Astrocyte (in vitro differentiated cells and primary cell): Measurements from ENCODE around the gene PITPNM3. TPM values are rescaled to one million over a fixed set of nuclear protein-coding genes. Genes with fewer than 3 reads are reported as not detected.

Source experiments
- DNase-seq: peaks from one replicate; pipeline ENCODE4 v3.0.0-alpha.2; 2010; ENCODE audit warnings: low read depth
- FAIRE-seq: peaks from 2 replicates; lab custom pipeline; 2011; peaks lifted over from hg19 to GRCh38; lab: Jason Lieb, UNC
- H2AFZ ChIP-seq: 2 replicates; pipeline ENCODE4 v1.6.0; 2012; ENCODE audit warnings: low read depth, low read length, inconsistent platforms
- H3K27ac ChIP-seq: 2 replicates; pipeline ENCODE4 v1.5.1; 2011; ENCODE audit warnings: low read depth, low read length, inconsistent platforms
- H3K27me3 ChIP-seq: 2 replicates; pipeline ENCODE4 v1.6.0; 2011; ENCODE audit warnings: low read length, inconsistent platforms; ENCODE audit not compliant: insufficient read depth
- H3K36me3 ChIP-seq: 2 replicates; pipeline ENCODE4 v1.5.1; 2011; ENCODE audit warnings: low read length, inconsistent platforms; ENCODE audit not compliant: insufficient read depth
- H3K4me1 ChIP-seq: 2 replicates; pipeline ENCODE4 v1.5.1; 2011; ENCODE audit warnings: low read length, inconsistent platforms; ENCODE audit not compliant: insufficient read depth
- H3K4me2 ChIP-seq: 2 replicates; pipeline ENCODE4 v1.6.0; 2012; ENCODE audit warnings: low read length, inconsistent platforms
- H3K4me3 ChIP-seq: 2 replicates; pipeline ENCODE4 v1.5.1; 2011; ENCODE audit warnings: low read depth, mild to moderate bottlenecking, low read length, inconsistent platforms; ENCODE audit not compliant: insufficient read depth
- H3K79me2 ChIP-seq: 2 replicates; pipeline ENCODE4 v1.6.0; 2012; ENCODE audit warnings: mild to moderate bottlenecking, low read length, inconsistent platforms; ENCODE audit not compliant: insufficient read depth
- H3K9ac ChIP-seq: 2 replicates; pipeline ENCODE4 v1.6.0; 2012; ENCODE audit warnings: mild to moderate bottlenecking, low read length, inconsistent platforms
- H3K9me3 ChIP-seq: 2 replicates; pipeline ENCODE4 v1.5.1; 2012; ENCODE audit warnings: low read depth, mild to moderate bottlenecking, low read length, inconsistent platforms; ENCODE audit not compliant: insufficient read depth
- H4K20me1 ChIP-seq: 2 replicates; pipeline ENCODE4 v1.6.0; 2012; ENCODE audit warnings: low read length, inconsistent platforms; ENCODE audit not compliant: insufficient read depth
- H3K27ac Mint-ChIP-seq: one replicate; pipeline ENCODE4 v1.8.0; 2021; ENCODE audit warnings: mild to moderate bottlenecking, mixed read lengths; ENCODE audit not compliant: unreplicated experiment
- H3K27me3 Mint-ChIP-seq: one replicate; pipeline ENCODE4 v1.8.0; 2021; ENCODE audit warnings: low read depth, mixed read lengths; ENCODE audit not compliant: unreplicated experiment
- H3K36me3 Mint-ChIP-seq: one replicate; pipeline ENCODE4 v1.8.0; 2021; ENCODE audit warnings: low read depth, mixed read lengths; ENCODE audit not compliant: unreplicated experiment
- H3K4me1 Mint-ChIP-seq: one replicate; pipeline ENCODE4 v1.8.0; 2021; ENCODE audit warnings: low read depth, mixed read lengths; ENCODE audit not compliant: unreplicated experiment
- H3K4me3 Mint-ChIP-seq: one replicate; pipeline ENCODE4 v1.8.0; 2021; ENCODE audit warnings: mild to moderate bottlenecking, moderate library complexity, mixed read lengths; ENCODE audit not compliant: unreplicated experiment
- H3K9me3 Mint-ChIP-seq: one replicate; pipeline ENCODE4 v1.8.0; 2021; ENCODE audit warnings: mild to moderate bottlenecking, mixed read lengths; ENCODE audit not compliant: unreplicated experiment
- EZH2 ChIP-seq: IDR thresholded peaks from 2 replicates; pipeline ENCODE4 v1.6.1; 2012; ENCODE audit warnings: mild to moderate bottlenecking, low read length, inconsistent platforms; ENCODE audit not compliant: insufficient read depth
- total RNA-seq: library from RNA; stranded (reverse); gene quantifications from 2 replicates; pipeline ENCODE4 v1.2.1, GENCODE V29; 2021
- TF ChIP-seq, protein P1 (sequence below): IDR thresholded peaks from 2 replicates; pipeline ENCODE4 v1.5.1; 2011; ENCODE audit warnings: low read depth, mild to moderate bottlenecking, inconsistent platforms, low read length, moderate library complexity; ENCODE audit not compliant: insufficient read depth

Gene PITPNM3
- total RNA-seq, 1 donor from 2014 or later, result 1.3 TPM

DNA sequence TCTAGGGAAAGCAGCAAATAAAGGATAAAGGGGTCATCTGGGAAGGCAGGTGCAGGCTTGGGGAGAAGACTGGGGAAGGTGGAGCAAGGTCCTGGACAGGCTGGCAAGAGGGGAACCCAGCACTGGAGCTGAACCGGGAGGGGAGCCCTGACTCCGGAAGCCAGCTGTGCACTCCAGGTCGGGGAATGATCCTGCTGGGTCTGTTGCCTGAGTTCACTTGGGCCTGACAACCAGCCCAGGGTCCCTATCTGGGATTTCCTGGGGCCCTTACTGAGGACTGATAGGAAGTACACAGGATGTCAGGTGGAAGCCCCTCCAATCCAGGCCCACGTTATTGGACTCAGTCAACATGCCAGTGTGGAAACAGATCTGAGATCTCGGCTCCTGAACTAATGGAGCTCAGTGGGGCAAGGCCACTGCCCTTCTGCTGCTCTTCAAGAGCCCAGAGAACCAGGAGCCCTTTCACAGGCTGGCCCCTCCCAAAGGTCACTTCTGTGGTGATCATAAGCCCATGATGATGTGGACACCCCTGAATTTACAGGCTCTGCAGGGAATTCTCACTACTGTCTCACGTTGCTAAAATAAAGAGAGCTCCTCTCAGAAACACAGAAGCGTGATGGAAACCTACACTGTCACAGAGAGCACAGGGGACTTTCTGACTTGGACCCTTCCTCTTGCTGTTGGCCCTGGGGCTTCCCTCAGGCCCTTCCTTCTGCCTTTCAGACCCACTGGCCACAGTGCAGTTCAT, 19.9 kb upstream of the PITPNM3 start:
- Mint-ChIP-seq H3K27me3 (peaks cover 6% of the 10 kb centered on the region), H3K4me3 (no peak overlapping the region), H3K4me1 (peaks cover 18% of the 10 kb centered on the region), H3K9me3 (peaks cover 6% of the 10 kb centered on the region), H3K36me3 (peaks cover 26% of the 10 kb centered on the region), H3K27ac (no peak overlapping the region)
- Histone ChIP-seq H4K20me1 (peaks cover 4% of the 10 kb centered on the region), H2AFZ (no peak overlapping the region), H3K79me2 (no peaks in the 10 kb centered on the region), H3K27me3 (no peaks in the 10 kb centered on the region), H3K4me3 (no peak overlapping the region), H3K4me1 (peaks cover 19% of the 10 kb centered on the region), H3K36me3 (peaks cover 12% of the 10 kb centered on the region), H3K9me3 (no peaks in the 10 kb centered on the region), H3K4me2 (peak overlapping the region; percentile 78), H3K27ac (no peak overlapping the region), H3K9ac (no peak overlapping the region)
- TF ChIP-seq, protein P1, sequence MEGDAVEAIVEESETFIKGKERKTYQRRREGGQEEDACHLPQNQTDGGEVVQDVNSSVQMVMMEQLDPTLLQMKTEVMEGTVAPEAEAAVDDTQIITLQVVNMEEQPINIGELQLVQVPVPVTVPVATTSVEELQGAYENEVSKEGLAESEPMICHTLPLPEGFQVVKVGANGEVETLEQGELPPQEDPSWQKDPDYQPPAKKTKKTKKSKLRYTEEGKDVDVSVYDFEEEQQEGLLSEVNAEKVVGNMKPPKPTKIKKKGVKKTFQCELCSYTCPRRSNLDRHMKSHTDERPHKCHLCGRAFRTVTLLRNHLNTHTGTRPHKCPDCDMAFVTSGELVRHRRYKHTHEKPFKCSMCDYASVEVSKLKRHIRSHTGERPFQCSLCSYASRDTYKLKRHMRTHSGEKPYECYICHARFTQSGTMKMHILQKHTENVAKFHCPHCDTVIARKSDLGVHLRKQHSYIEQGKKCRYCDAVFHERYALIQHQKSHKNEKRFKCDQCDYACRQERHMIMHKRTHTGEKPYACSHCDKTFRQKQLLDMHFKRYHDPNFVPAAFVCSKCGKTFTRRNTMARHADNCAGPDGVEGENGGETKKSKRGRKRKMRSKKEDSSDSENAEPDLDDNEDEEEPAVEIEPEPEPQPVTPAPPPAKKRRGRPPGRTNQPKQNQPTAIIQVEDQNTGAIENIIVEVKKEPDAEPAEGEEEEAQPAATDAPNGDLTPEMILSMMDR, result no peak
- TF ChIP-seq EZH2, result no peak
- no peak for DNase-seq
- no peak for FAIRE-seq

GRCh38 chr17:6575596-6575988, 19.2 kb upstream of the PITPNM3 start:
- no peaks in the 10 kb centered on the region for H3K27me3 ChIP-seq
- Mint-ChIP-seq H3K27ac (no peak overlapping the region), H3K27me3 (peaks cover 6% of the 10 kb centered on the region), H3K4me1 (peaks cover 18% of the 10 kb centered on the region), H3K36me3 (peaks cover 24% of the 10 kb centered on the region), H3K9me3 (peaks cover 6% of the 10 kb centered on the region), H3K4me3 (no peak overlapping the region)
- DNase-seq (no peak), FAIRE-seq (no peak)
- peak overlapping the region; percentile 0 for H2AFZ ChIP-seq
- TF ChIP-seq EZH2, result no peak
- TF ChIP-seq, protein P1, result no peak
- peak overlapping the region; percentile 78 for H3K4me2 ChIP-seq
- peaks cover 4% of the 10 kb centered on the region for H4K20me1 ChIP-seq
- no peak overlapping the region for H3K9ac ChIP-seq
- no peaks in the 10 kb centered on the region for H3K9me3 ChIP-seq
- no peak overlapping the region for H3K27ac ChIP-seq
- H3K79me2 ChIP-seq, result no peaks in the 10 kb centered on the region
- peaks cover 12% of the 10 kb centered on the region for H3K36me3 ChIP-seq
- no peak overlapping the region for H3K4me3 ChIP-seq
- peaks cover 19% of the 10 kb centered on the region for H3K4me1 ChIP-seq
